Peyer's patch (tissue), 4 donors: ENCODE measurements around the gene RRP8.

Experiments used
- POLR2A ChIP-seq, 2 donors: fragments of 450-650 bp; IDR thresholded peaks; one replicate each; pipeline ENCODE4 v1.5.1; 2017; ENCODE audit warnings: antibody characterized with exemption in 2 of 2, mild to moderate bottlenecking in 2 of 2, moderate library complexity in 2 of 2
- TF ChIP-seq, protein P1 (sequence below), 6 experiments: fragments of 450-650 bp in 4 of 6; fragments of 200-600 bp in 2 of 6; sonication (generic) in 1 of 6; IDR thresholded peaks; one replicate each; pipeline ENCODE4 v1.5.1; 2017 to 2019; ENCODE audit warnings: antibody characterized with exemption in 6 of 6, mild to moderate bottlenecking in 3 of 6, moderate library complexity in 1 of 6

DNA sequence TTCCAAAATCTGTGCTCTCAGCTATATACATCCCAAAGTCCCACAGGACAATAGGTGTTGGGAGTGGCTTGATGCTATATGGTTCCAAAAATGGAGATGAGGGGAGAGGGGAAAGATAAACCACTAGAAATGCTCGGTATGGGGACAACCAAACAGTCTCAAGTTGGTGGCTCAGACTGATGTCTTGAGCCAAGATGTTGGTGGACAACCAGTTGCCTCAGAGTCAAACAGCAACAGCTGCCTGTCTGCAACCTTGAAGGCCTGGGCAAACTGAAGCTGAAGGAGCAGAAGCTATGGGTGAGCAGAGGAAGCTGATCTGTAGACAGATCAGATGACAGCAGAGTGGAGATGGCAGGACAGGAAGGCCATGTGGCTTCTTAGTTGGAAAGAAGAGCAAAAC lies 4.0 kb downstream of the RRP8 start:
- TF ChIP-seq, protein P1, sequence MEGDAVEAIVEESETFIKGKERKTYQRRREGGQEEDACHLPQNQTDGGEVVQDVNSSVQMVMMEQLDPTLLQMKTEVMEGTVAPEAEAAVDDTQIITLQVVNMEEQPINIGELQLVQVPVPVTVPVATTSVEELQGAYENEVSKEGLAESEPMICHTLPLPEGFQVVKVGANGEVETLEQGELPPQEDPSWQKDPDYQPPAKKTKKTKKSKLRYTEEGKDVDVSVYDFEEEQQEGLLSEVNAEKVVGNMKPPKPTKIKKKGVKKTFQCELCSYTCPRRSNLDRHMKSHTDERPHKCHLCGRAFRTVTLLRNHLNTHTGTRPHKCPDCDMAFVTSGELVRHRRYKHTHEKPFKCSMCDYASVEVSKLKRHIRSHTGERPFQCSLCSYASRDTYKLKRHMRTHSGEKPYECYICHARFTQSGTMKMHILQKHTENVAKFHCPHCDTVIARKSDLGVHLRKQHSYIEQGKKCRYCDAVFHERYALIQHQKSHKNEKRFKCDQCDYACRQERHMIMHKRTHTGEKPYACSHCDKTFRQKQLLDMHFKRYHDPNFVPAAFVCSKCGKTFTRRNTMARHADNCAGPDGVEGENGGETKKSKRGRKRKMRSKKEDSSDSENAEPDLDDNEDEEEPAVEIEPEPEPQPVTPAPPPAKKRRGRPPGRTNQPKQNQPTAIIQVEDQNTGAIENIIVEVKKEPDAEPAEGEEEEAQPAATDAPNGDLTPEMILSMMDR (IDR thresholded peaks at IDR 0.05): no peak
- no peak for TF ChIP-seq POLR2A (IDR thresholded peaks at IDR 0.05)
